ENCODE data around the gene CAVIN1.
A peak's percentile ranks its signal among the peaks of the same experiment; 100 is the strongest.
"Not testable (repeated sequence)": the region's sequence is repeated elsewhere in the genome, so short reads cannot be mapped to it uniquely, and the experiment has no call there.

Gene CAVIN1

DNA sequence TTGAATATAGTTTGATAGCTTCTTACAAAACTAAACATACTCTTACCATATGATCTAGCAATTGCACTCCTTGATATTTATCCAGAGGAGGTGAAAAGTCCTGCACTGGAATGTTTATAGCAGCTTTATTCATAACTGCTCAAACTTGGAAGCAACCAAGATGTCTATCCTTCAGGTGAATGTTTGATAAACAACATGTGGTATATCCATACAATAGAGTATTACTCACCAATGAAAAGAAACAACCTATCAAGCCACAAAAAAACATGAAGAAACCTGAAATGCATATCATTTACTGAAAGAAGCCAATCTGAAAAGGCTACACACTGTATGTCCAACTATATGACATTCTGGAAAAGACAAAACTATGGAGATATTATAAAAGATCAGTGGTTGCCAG lies 50.9 kb downstream of the CAVIN1 start:
- no peak for DNase-seq

DNA sequence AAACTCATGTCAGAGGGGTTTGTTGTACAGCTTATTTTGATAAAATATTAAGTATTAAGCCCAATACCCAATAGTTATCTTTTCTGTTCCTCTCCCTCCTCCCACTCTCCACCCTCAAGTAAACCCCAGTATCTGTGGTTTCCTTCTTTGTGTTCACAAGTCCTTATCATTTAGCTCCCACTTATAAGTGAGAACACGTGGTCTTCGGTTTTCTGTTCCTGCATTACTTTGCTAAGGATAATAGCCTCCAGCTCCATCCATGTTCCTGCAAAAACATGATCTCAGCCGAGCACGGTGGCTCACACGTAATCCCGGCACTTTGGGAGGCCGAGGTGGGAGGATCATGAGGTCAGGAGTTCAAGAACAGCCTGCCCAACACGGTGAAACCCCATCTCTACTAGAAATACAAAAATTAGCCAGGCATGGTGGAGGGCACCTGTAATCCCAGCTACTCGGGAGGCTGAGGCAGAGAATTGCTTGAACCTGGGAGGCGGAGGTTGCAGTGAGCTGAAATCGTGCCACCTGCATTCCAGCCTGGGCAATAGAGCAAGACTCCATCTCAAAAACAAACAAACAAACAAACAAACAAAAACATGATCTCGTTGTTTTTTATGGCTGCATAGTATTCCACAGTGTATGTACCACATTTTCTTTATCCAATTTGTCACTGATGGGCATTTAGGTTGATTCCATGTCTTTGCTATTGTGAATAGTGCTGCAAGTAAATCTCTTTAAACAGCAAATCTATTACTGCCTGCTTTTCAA lies 54.1 kb downstream of the CAVIN1 start:
- not testable (repeated sequence) for DNase-seq

DNA sequence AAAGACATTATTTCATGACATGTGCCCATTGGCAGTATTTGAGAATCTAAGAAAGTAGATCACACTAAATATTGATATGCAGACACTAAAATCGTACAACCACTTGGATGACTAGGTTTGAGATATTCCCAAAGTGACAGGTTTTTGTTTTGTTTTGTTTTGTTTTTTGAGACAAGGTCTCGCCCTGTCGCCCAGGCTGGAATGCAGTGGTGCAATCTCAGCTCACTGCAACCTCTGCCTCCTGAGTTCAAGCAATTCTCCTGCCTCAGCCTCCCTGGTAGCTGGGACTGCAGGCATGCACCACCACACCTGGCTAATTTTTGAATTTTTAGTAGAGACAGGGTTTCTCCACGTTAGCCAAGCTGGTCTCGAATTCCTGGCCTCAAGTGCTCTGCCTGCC lies 54.7 kb downstream of the CAVIN1 start:
- DNase-seq = not testable (repeated sequence)

DNA sequence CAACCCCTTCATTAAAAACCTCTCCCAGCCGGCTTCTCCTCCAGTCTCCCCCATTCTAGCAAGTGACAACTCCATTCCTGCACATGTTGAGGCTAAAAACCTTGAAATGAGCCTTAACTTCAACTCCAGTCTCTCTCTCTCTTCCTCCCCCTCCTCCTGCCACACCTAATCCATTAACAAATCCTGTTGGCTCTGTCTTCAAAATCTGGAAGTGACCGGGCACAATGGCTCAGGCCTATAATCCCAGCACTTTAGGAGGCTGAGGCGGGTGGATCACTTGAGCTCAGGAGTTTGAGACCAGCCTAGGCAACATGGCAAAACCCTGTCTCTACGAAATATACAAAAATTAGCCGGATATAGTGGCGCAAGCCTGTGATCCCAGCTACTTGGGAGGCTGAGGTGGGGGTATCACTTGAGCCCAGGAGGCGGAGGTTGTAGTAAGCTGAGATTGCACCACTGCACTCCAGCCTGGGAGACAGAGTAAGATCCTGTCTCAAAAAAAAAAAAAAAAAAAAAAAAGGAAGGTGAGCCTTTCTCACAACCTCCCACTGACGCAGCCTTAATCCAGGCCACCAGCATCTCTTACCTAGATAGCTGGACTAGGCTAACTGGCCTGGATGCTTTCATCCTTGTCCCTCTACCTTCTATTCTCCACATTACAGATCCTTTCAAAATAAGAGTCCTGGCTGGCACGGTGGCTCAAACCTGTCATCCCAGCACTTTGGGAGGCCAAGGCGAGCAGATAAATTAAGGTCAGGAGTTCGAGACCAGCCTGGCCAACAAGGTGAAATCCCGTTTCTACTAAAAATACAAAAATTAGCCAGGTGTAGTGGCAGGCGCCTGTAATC lies 56.7 kb downstream of the CAVIN1 start:
- not testable (repeated sequence) for DNase-seq

DNA sequence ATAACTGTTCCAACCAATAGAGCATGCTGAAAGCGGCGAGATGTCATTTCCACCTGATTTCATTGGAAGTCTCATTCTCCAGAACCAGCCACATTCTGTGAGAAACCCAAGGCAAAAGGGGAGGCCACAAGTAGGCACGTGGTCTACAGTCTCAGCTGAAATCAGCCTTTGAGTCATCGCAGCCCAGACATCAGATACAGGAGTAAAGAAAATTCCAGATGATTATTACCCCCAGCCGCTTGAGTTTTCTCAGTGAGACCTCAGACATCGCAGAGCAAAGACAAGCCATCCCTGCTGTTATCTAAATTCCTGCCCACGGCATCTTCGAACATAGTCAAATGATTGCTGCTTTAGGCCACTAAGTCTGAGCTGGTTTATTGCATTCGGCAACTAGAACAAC lies 57.9 kb downstream of the CAVIN1 start:
- no peak for DNase-seq

DNA sequence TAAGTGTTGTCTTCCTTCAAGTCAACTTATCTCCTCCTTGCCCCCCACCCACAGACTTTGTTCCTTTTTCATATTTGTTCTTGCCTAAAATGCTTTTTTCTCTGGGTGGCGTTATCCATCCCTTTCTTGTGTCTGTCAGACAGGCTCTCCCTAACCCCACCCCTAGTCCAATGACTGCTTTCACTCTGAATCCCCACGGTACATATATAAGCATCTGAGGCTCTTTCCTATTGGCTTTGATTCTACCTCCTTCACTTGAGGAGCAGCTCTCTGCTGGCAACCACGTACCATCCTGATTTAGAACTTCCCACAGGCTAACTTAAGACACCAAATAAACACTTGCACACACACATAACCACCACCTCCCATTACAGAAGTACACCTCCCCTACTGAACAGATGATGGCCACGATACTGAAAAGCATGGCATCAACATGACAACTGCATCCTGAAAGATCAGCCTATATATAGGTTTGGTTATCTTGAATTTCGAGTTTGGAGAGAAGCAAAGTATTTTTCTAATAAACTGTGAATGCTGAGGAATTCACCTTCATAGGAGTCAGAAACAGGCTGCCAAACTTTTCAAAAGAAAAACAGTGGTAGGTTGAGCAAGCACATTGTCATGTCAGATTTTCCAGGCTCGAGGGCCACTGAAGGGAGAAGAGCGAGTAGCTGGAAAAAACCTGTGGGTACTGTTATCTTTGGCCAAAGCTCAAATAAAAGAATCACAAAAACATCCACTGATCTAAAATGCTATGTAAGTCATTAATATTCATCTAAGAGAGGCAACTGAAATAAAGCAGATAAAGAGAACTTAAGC lies 59.1 kb downstream of the CAVIN1 start:
- DNase-seq = no peak

DNA sequence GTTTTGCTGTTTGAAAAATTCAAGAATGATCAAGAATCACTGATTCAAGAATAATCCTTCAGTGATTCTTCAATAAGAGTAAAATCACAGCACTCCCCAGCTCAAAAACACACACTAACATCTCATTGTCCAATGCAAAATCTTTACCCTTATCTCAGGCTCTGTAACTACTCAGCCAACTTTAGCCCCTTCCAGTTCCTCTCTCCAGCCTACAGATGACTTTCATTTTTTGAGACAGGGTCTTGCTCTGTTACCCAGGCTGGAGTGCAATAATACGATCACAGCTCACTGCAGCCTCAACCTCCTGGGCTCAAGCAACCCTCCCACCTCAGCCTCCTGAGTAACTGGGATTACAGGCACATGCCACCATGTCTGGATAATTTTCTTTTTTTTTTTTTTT lies 59.8 kb downstream of the CAVIN1 start:
- DNase-seq = no peak

DNA sequence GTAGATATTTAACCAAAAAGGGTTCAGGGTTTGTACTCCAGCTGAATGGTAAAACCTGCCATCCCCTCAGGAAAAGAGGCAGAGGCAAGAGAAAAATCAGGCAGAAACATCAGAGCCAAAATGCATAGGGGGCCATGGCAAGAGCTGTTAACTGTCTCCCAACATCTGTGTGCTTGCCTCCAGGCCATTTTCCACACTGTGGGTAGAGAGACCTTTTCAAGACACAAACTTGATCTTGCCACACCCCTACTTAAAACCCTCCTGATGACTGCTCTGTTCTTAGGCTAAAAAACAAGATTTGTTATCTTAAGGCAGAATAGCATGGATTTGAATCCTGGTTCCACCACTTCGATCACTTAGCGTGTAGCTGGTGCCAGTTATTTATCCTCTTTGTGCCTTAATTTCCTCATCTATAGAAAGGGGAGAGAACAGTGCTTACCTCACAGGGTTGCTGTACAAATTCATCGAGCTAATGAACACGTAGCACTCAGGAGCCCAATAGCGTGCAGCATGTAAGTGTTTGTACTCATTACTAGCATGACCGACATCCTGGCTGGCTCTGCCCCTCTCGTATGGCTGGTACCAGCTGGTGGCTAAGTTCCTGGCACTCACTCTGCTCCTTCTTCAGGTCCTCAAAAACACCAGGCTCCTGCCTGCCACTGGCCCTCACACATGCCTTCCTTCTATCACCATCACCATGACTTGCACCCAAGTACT lies 60.7 kb downstream of the CAVIN1 start:
- no peak for DNase-seq

DNA sequence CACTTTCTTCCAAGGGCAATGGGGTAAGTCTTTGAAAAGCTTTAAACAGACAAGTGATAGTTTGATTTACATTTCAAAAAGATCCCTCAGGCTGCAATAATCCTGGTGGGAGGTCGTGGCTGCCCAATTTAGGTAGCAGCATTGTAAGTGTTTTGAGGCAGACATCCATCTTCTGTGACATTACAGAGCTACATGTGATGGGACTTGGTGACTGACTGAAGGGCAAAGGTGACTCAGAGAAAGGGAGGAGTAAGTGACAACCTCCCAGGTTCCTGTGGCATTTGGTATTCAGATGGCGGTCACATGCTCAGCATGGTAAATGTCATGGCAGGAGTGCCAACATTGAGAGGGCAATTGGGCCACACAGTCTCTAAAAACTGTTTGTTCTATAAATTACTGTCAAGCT lies 61.3 kb downstream of the CAVIN1 start:
- peak; percentile 41 for DNase-seq

DNA sequence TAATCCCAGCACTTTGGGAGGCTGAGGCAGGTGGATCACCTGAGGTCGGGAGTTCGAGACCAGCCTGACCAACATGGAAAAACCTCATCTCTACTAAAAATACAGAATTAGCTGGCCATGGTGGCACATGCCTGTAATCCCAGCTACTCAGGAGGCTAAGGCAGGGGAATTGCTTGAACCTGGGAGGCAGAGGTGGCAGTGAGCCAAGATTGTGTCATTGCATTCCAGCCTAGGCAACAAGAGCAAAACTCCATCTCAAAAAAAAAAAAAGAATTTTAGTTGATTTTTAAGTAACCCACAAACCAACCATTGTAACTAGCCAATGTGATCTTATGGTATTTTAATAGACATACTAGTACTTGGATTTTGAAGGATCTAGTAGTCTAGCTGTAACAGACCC lies 62.7 kb downstream of the CAVIN1 start:
- DNase-seq = not testable (repeated sequence)

DNA sequence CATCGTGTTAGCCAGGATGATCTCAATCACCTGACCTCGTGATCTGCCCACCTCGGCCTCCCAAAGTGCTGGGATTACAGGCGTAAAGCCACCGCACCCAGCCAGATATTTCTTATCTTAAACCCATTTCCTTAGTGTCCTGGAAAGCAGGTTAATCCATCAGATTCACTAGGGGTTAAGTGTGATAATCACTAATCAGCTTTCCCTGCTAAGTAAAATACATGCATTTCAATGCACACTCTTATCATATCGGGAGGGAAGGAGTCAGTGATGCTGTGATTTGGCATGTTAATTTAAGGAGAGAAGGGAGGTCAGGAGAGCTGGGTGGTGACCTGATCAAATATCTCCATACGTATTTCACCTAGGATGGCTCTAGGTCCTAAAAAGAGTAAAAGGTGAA lies 63.9 kb downstream of the CAVIN1 start:
- no peak for DNase-seq

DNA sequence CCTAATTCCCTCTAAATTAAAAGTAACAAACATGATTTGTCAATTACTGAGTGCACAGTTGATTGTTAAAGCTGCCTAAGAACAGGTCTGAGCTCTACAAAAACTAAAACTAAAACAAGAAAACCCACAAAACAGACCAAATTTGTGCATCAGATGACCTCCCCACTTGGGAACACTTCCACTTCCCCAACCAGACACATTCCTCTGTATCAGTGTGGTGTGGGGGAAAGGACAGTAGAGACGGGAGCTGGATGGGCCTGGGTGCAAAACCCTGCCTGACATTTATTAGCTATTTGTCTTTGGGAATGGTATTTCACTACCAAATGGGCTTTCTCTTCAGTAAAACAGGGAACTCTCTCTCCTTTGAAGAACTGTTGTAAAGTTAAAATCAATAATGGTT lies 64.6 kb downstream of the CAVIN1 start:
- DNase-seq = no peak

DNA sequence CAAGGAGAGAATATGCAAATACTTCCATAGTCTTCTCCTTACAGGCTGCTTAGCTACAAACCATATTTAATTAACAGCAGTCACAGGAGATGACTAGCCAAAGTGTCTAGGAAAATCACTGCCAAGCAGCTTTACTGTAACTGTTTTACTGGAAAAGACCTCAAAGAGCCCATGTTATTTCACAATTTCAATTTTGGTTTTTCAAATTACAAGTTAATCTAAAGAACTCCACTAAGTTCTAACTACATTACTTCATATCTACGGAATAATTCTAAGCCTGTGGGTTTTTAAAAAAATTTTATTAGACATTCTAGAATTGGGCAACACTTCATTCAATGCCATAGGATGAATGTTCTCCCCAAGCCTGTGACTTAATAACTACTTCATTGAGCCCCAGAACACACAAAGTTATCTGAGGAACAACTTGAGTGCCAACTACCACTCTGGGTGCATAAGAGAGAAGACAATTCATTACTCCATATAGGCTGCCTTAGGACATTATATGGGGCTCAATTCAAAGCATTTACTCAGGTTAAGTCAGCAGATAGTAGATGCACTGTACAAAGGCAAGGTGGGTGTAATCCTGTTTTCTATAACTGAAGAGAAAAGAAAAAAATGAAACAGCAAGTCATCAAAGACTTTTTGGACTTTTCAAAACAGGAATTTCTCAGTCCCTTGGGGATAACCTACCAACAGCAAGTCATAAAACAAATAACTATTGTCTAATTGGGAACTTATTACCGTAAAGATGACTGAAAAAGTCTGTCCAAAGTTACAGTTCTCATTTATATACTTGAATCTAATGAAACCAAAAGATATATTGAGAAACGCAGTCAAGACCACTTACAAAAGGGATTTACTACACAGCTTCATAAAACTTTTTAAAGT lies 67.9 kb downstream of the CAVIN1 start:
- DNase-seq = no peak
